ENCODE data around the gene KCTD21. TPM values are rescaled to one million over a fixed set of nuclear protein-coding genes. Genes with fewer than 3 reads are reported as not detected.
A peak's percentile ranks its signal among the peaks of the same experiment; 100 is the strongest.

KCTD21 gene
- total and polyA plus RNA-seq, 8 donors = 8.4 to 12.0 (median 9.2) TPM

DNA sequence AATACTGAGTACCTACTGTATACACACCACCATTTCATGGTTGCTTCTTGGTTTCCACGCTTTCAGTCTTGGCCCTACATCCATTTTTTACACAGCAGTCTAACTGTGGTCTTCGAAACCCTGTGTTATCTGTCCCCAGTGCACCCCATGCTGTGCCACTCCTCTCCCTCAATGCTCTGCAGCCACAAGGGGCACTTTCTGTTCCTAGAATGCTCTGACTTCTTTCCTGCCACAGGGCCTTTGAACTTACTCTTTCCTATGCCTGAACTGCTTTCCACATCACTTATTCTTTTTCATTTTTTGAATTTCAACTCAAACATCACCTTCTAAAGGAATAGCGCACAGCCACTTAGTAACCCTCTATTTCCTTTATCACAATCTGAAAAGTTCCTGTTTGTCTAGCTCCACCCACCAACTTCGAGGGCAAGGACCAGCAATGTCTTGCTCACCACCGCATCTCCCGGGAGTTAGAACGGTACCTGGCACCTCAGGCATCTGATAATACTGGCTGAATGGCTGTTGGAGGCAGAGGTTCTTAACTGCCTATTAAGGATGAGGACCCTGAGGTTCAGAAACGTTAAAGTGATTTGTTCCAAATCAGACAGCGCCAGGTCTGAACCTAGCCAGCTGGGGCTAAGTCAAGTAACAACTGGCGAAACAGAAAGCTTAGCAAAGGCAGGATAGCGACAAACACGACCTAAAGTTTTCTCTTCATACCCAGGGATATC, 49.6 kb downstream of the KCTD21 start:
- intact Hi-C loops (cut with DNase I) = no loop called here
- H3K27me3 ChIP-seq = no peaks in the 10 kb centered on the region
- peaks cover 0 to 22% of the 10 kb centered on the region in 2 donors for H3K4me1 ChIP-seq
- peak; percentile 31 for ATAC-seq
- peaks cover 0 to 15% of the 10 kb centered on the region in 2 donors for H3K36me3 ChIP-seq
- H3K27ac ChIP-seq = peak overlapping the region; percentile 70 to 87
- TF ChIP-seq, protein P1, sequence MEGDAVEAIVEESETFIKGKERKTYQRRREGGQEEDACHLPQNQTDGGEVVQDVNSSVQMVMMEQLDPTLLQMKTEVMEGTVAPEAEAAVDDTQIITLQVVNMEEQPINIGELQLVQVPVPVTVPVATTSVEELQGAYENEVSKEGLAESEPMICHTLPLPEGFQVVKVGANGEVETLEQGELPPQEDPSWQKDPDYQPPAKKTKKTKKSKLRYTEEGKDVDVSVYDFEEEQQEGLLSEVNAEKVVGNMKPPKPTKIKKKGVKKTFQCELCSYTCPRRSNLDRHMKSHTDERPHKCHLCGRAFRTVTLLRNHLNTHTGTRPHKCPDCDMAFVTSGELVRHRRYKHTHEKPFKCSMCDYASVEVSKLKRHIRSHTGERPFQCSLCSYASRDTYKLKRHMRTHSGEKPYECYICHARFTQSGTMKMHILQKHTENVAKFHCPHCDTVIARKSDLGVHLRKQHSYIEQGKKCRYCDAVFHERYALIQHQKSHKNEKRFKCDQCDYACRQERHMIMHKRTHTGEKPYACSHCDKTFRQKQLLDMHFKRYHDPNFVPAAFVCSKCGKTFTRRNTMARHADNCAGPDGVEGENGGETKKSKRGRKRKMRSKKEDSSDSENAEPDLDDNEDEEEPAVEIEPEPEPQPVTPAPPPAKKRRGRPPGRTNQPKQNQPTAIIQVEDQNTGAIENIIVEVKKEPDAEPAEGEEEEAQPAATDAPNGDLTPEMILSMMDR (IDR thresholded peaks at IDR 0.05) = no peak
- no peaks in the 10 kb centered on the region for H3K9me3 ChIP-seq
- peak overlapping the region; percentile 60 to 82 for H3K4me3 ChIP-seq
- peak in 1 of 4 donors; percentile 8 for DNase-seq

DNA sequence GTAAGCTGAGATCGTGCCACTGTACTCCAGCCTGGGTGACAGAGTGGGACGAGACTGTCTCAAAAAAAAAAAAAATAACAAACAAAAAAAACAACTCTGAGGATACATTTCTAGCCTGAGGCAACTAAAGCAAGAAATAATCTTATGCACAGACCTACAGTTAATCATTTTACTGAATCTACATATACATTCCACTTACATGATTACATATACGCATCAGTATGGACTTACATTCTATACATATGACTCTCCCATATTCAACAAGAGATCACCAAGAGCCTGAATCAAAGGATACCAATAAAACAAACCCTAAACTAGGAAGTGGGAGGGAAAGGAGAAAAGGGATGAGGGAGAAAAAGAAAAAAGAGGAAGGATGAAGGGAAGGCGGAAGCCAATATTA, 50.1 kb downstream of the KCTD21 start:
- H3K9me3 ChIP-seq = no peaks in the 10 kb centered on the region
- ATAC-seq (no peak), DNase-seq (no peak)
- H3K36me3 ChIP-seq = peaks cover 0 to 15% of the 10 kb centered on the region in 2 donors
- peaks cover 0 to 22% of the 10 kb centered on the region in 2 donors for H3K4me1 ChIP-seq
- intact Hi-C loops (cut with DNase I) = no loop called here
- no peaks in the 10 kb centered on the region for H3K27me3 ChIP-seq
- TF ChIP-seq, protein P1 (IDR thresholded peaks at IDR 0.05) = no peak
- no peak overlapping the region for H3K27ac ChIP-seq
- peak overlapping the region in 1 of 2 donors; percentile 82 for H3K4me3 ChIP-seq

DNA sequence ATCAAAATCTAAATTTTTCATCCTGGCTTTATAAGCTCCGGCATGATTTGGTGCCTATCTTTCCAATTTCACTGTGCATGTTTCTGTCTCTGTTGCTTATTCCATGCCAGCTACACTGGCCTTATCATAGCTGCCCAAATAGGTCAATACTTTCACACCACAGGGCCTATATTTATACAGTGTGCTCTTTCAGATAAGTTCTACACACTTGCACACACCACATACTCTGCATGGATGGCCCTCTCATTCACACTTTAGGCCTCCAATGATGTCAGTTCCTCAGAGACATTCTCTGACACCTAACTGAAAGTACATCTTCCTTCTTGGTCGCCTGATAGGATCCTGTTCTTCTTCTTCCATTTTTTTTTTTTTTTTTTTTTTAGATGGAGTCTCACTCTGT, 56.0 kb downstream of the KCTD21 start:
- Histone ChIP-seq H3K9me3 (no peaks in the 10 kb centered on the region), H3K27ac (no peak overlapping the region), H3K27me3 (no peaks in the 10 kb centered on the region), H3K4me3 (no peak overlapping the region), H3K4me1 (no peaks in the 10 kb centered on the region), H3K36me3 (peaks cover 0 to 15% of the 10 kb centered on the region in 2 donors)
- intact Hi-C loops (cut with DNase I) = no loop called here
- TF ChIP-seq, protein P1 (IDR thresholded peaks at IDR 0.05) = no peak
- DNase-seq (no peak), ATAC-seq (no peak)

DNA sequence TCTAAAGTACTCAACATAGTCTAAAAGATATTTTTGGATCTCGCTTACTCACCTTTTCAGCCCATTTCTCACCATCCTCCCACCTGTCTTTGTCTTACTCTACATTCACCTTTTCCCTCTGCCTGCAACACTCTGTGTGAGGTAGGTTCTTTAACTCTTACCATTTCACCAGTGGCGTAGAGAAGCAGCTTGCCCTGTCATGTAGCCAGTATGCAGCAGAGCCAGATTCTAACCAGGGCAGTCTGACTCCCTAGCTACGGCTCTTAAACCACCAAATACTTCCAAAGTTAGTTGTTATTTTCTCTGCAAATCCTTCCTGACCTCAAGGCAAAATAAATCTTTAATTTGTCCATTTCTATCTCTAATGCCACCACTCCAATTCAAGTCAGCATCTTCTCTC, 56.5 kb downstream of the KCTD21 start:
- Histone ChIP-seq H3K36me3 (peaks cover 0 to 15% of the 10 kb centered on the region in 2 donors), H3K27me3 (no peaks in the 10 kb centered on the region), H3K4me1 (no peaks in the 10 kb centered on the region), H3K4me3 (no peak overlapping the region), H3K9me3 (no peaks in the 10 kb centered on the region), H3K27ac (no peak overlapping the region)
- DNase-seq (no peak), ATAC-seq (no peak)
- TF ChIP-seq, protein P1 (IDR thresholded peaks at IDR 0.05) = no peak
- intact Hi-C loops (cut with DNase I) = no loop called here

DNA sequence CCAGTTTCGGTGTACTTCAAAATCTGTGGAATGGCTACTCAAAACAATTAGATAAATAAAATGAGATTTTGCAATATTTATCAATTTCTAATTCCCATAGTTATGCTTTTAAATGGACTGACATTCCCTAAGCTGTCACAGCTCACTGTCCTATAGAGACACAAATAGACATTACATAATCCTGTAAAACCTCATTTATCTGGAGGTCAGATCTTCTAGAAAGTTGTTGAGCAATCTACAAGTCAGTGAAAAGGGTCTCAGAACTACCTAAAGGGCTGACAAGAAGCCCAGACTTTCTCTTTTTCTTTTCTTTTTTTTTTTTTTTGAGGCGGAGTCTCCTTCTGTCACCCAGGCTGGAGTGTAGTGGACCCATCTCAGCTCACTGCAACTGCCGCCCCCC, 61.0 kb downstream of the KCTD21 start:
- ATAC-seq = no peak
- TF ChIP-seq, protein P1 (IDR thresholded peaks at IDR 0.05) = no peak
- H3K27ac ChIP-seq = no peak overlapping the region
- DNase-seq = no peak
- H3K4me3 ChIP-seq = no peak overlapping the region
- H3K36me3 ChIP-seq = peaks cover 0 to 25% of the 10 kb centered on the region in 2 donors
- no peaks in the 10 kb centered on the region for H3K9me3 ChIP-seq
- H3K4me1 ChIP-seq = no peaks in the 10 kb centered on the region
- H3K27me3 ChIP-seq = no peaks in the 10 kb centered on the region
- intact Hi-C loops (cut with DNase I) = no loop called here

Other genes starting within 250 kb of the KCTD21 start
- gene INTS4, start 194.0 kb downstream of the KCTD21 start, total RNA-seq = 10 to 100 TPM; 31.1 to 31.2 TPM
- gene INTS4, start 194.0 kb downstream of the KCTD21 start, polyA plus RNA-seq (ENCODE audit: insufficient read length in 6 of 6) = 10 to 100 TPM; 50.2 to 63.9 (median 54.3) TPM
- gene KCTD14, start 165.3 kb downstream of the KCTD21 start, total RNA-seq = 10 to 100 TPM; 17.7 to 19.2 TPM
- 10 to 100 TPM in 1 of 6 donors, 1 to 10 TPM in 5; 6.5 to 10.0 (median 8.6) TPM for gene KCTD14, start 165.3 kb downstream of the KCTD21 start, polyA plus RNA-seq (ENCODE audit: insufficient read length in 6 of 6)
- not detected for gene THRSP, start 124.8 kb downstream of the KCTD21 start, total RNA-seq
- under 1 TPM; 0.23 to 0.83 (median 0.44) TPM for gene THRSP, start 124.8 kb downstream of the KCTD21 start, polyA plus RNA-seq (ENCODE audit: insufficient read length in 6 of 6)
- gene NDUFC2, start 108.8 kb downstream of the KCTD21 start, total RNA-seq = 100 to 1,000 TPM; 182 to 224 TPM
- 100 to 1,000 TPM; 120 to 154 (median 139) TPM for gene NDUFC2, start 108.8 kb downstream of the KCTD21 start, polyA plus RNA-seq (ENCODE audit: insufficient read length in 6 of 6)
- gene ALG8, start 49.0 kb downstream of the KCTD21 start, total RNA-seq = 10 to 100 TPM; 32.2 to 39.7 TPM
- gene ALG8, start 49.0 kb downstream of the KCTD21 start, polyA plus RNA-seq (ENCODE audit: insufficient read length in 6 of 6) = 10 to 100 TPM; 46.2 to 58.7 (median 53.2) TPM
- 1 to 10 TPM; 7.4 to 8.0 TPM for gene USP35, start 293 bp upstream of the KCTD21 start, total RNA-seq
- 1 to 10 TPM; 5.8 to 8.2 (median 6.6) TPM for gene USP35, start 293 bp upstream of the KCTD21 start, polyA plus RNA-seq (ENCODE audit: insufficient read length in 6 of 6)
- 10 to 100 TPM; 43.8 to 59.6 TPM for gene GAB2, start 229.2 kb upstream of the KCTD21 start, total RNA-seq
- 10 to 100 TPM; 18.8 to 20.7 (median 19.4) TPM for gene GAB2, start 229.2 kb upstream of the KCTD21 start, polyA plus RNA-seq (ENCODE audit: insufficient read length in 6 of 6)